K562 (cell line): ENCODE measurements around the gene UIMC1. TPM values are rescaled to one million over a fixed set of nuclear protein-coding genes. Genes with fewer than 3 reads are reported as not detected.
A peak's percentile ranks its signal among the peaks of the same experiment; 100 is the strongest.

Experiments used
- BCLAF1 ChIP-seq, 2 experiments: fragments of 450-650 bp in 1 of 2; IDR thresholded peaks; 2 replicates each; pipeline ENCODE4 v1.6.1; 2011 to 2017; ENCODE audit warnings: low read depth in 2 of 2, antibody characterized with exemption in 1 of 2, borderline replicate concordance in 1 of 2, low read length in 1 of 2, mild to moderate bottlenecking in 1 of 2, mixed read lengths in 1 of 2; ENCODE audit not compliant: control insufficient read depth in 1 of 2
- GATAD2B ChIP-seq: fragments of 450-650 bp; IDR thresholded peaks from 2 replicates; pipeline ENCODE4 v1.6.1; 2017; ENCODE audit warnings: mild to moderate bottlenecking, borderline replicate concordance
- HMGN3 ChIP-seq: IDR thresholded peaks from 2 replicates; pipeline ENCODE4 v1.6.1; 2011; ENCODE audit warnings: borderline replicate concordance, low read depth, mild to moderate bottlenecking, mixed read lengths, low read length; ENCODE audit not compliant: insufficient read length; ENCODE audit errors: extremely low read depth
- KLF6 ChIP-seq: fragments of 250-450 bp; sonication (Bioruptor Pico); IDR thresholded peaks from 2 replicates; pipeline ENCODE4 v1.4.0; 2020; ENCODE audit warnings: mild to moderate bottlenecking, moderate library complexity, borderline replicate concordance
- MAZ ChIP-seq, 2 experiments: fragments of 450-650 bp in 1 of 2; sonication (generic) in 1 of 2; formaldehyde crosslinking; IDR thresholded peaks in 1 of 2; conservative IDR thresholded peaks in 1 of 2; 2 replicates each; pipeline versions ENCODE4 v1.4.0 to v1.5.0; 2020; ENCODE audit warnings: mild to moderate bottlenecking in 1 of 2, missing genetic modification reagents in 1 of 2
- MTF1 ChIP-seq: fragments of 250-450 bp; sonication (Bioruptor Pico); IDR thresholded peaks from 2 replicates; pipeline ENCODE4 v1.9.0; 2021; ENCODE audit warnings: moderate library complexity, mild to moderate bottlenecking, inconsistent platforms, borderline replicate concordance
- NCOA4 ChIP-seq: fragments of 450-650 bp; IDR thresholded peaks from 2 replicates; pipeline ENCODE4 v1.6.1; 2018; ENCODE audit warnings: mild to moderate bottlenecking; ENCODE audit not compliant: partially characterized antibody
- NCOA6 ChIP-seq: fragments of 450-650 bp; IDR thresholded peaks from 2 replicates; pipeline ENCODE4 v1.6.1; 2017; ENCODE audit warnings: mild to moderate bottlenecking
- NFE2 ChIP-seq: IDR thresholded peaks from 2 replicates; pipeline ENCODE4 v1.6.1; 2014; ENCODE audit warnings: antibody characterized with exemption, low read depth
- PHB ChIP-seq: fragments of 250-450 bp; sonication (Bioruptor Pico); IDR thresholded peaks from 2 replicates; pipeline ENCODE4 v1.5.0; 2021
- POLR2G ChIP-seq: fragments of 200-400 bp; formaldehyde crosslinking; IDR thresholded peaks from 2 replicates; pipeline ENCODE4 v1.6.1; 2017; ENCODE audit warnings: low read depth, mild to moderate bottlenecking, antibody characterized with exemption, low read length, moderate library complexity
- POU5F1 ChIP-seq: fragments of 150-350 bp; IDR thresholded peaks from 2 replicates; pipeline ENCODE4 v1.6.1; 2014; ENCODE audit warnings: borderline replicate concordance, low read length, low read depth, mild to moderate bottlenecking; ENCODE audit not compliant: partially characterized antibody
- PRPF4 ChIP-seq: fragments of 200-400 bp; formaldehyde crosslinking; IDR thresholded peaks from one replicate; pipeline ENCODE4 v1.6.1; 2017; ENCODE audit warnings: low read length, low read depth, mild to moderate bottlenecking; ENCODE audit not compliant: insufficient read depth, poor library complexity, severe bottlenecking
- PTRF ChIP-seq: fragments of 450-650 bp; IDR thresholded peaks from 2 replicates; pipeline ENCODE4 v1.6.1; 2016; ENCODE audit warnings: mild to moderate bottlenecking, missing genetic modification characterization, missing compliant biosample characterization
- PURB ChIP-seq: sonication (generic); formaldehyde crosslinking; IDR thresholded peaks from 2 replicates; pipeline ENCODE4 v1.9.0; 2021; ENCODE audit warnings: low read depth, mild to moderate bottlenecking, missing genetic modification reagents
- STAT5B ChIP-seq: fragments of 250-450 bp; sonication (Bioruptor Pico); IDR thresholded peaks from 2 replicates; pipeline ENCODE4 v1.8.0; 2021; ENCODE audit warnings: mild to moderate bottlenecking, inconsistent platforms
- TAF1 ChIP-seq: IDR thresholded peaks from 2 replicates; pipeline ENCODE4 v1.6.1; 2011; ENCODE audit warnings: mild to moderate bottlenecking, low read length, moderate library complexity; ENCODE audit not compliant: insufficient read depth, control insufficient read depth, severe bottlenecking; ENCODE audit errors: extremely low read depth
- TRIM24 ChIP-seq, 2 experiments: fragments of 450-650 bp; IDR thresholded peaks; 2 replicates each; pipeline ENCODE4 v1.6.1; 2016
- U2AF1 ChIP-seq: fragments of 200-400 bp; formaldehyde crosslinking; optimal IDR thresholded peaks from 2 replicates; pipeline ENCODE3; 2017; ENCODE audit warnings: mild to moderate bottlenecking, low read depth, low read length, moderate library complexity
- ZC3H11A ChIP-seq: IDR thresholded peaks from 2 replicates; pipeline ENCODE4 v1.6.1; 2012; ENCODE audit warnings: low read depth, low read length, improper control_type of control experiment
- ZHX1 ChIP-seq: fragments of 150-350 bp; conservative IDR thresholded peaks from 2 replicates; pipeline ENCODE4 v1.6.1; 2014; ENCODE audit warnings: low read length
- ZNF75A ChIP-seq: fragments of 450-650 bp; formaldehyde crosslinking; IDR thresholded peaks from 2 replicates; pipeline ENCODE4 v1.4.0; 2020; ENCODE audit warnings: mild to moderate bottlenecking
- ZSCAN29 ChIP-seq: fragments of 450-650 bp; IDR thresholded peaks from 2 replicates; pipeline ENCODE4 v1.6.1; 2017
- polyA plus RNA-seq, 8 experiments: library from polyadenylated mRNA; depleted of rRNA in 4 of 8; stranded (reverse) in 5 of 8; unstranded in 3 of 8; fragments of >200 nt; fragmentation: Nextera tagmentation in 2 of 8; fragmentation: Illumina TruSeq in 1 of 8; extraction: Ambion mirVana in 2 of 8; extraction: Trizol in 1 of 8; gene quantifications; 2 replicates each; pipeline versions ENCODE4 v1.2.1 to v1.2.3, GENCODE V29; 2011 to 2014; ENCODE audit warnings: inconsistent platforms in 1 of 8, missing spikeins in 1 of 8
- total RNA-seq, 7 experiments: library from RNA; depleted of rRNA in 6 of 7; stranded (reverse); fragments of >200 nt in 6 of 7; fragmentation: Illumina TruSeq in 2 of 7; extraction: Trizol in 2 of 7; gene quantifications; 2 replicates each; pipeline versions ENCODE4 v1.2.1 to v1.2.3, GENCODE V29; 2011 to 2021; ENCODE audit warnings: low replicate concordance in 1 of 7

UIMC1 gene
- total and polyA plus RNA-seq, 9 of the 15 experiments (the other 6 are each of a cell fraction or from before 2014, with no cell fraction given) = 14.9 to 51.7 (median 36.8) TPM

GRCh38 chr5:177006265-177006972 is at the start of gene UIMC1 (continued):
- TF ChIP-seq ZHX1 (0 out of 2 replicates have a peak, but pooled peaks have one; percentile 53), KLF6 (0 out of 2 replicates have a peak, but pooled peaks have one; percentile 22), U2AF1 (no peak), TRIM24 (IDR thresholded peaks at IDR 0.05) (no peak; a peak in 2 of 4 replicates), TAF1 (peak; percentile 78), POU5F1 (peak; percentile 60), ZSCAN29 (no peak), STAT5B (CRISPR knock-in tag) (no peak), PURB (no peak), MTF1 (CRISPR knock-in tag) (no peak), PHB (CRISPR knock-in tag) (no peak), POLR2G (peak; percentile 89), NCOA6 (peak; percentile 44; the same call in 1 of the 2 replicates), GATAD2B (0 out of 2 replicates have a peak, but pooled peaks have one; percentile 45), NCOA4 (no peak), PRPF4 (peak; percentile 62), ZNF75A (CRISPR knock-in tag) (no peak), HMGN3 (peak; percentile 48), ZC3H11A (no peak), MAZ (CRISPR knock-in tag; conservative IDR thresholded peaks at IDR 0.05 in 1 of 2, IDR thresholded peaks at IDR 0.05 in 1 of 2) (peak; percentile 66; a peak in 3 of 4 replicates), BCLAF1 (IDR thresholded peaks at IDR 0.05; ENCODE audit: borderline replicate concordance in 1 of 2, control insufficient read depth in 1 of 2, low read depth in 2 of 2, low read length in 1 of 2) (peak in 1 of 2 experiments; percentile 89; a peak in 2 of 4 replicates), PTRF (tag) (no peak), NFE2 (peak; percentile 65)
